Neural progenitor cell (in vitro differentiated cells): ENCODE data around the gene NEK6. TPM values are rescaled to one million over a fixed set of nuclear protein-coding genes. Genes with fewer than 3 reads are reported as not detected.
A peak's percentile ranks its signal among the peaks of the same experiment; 100 is the strongest.

Experiments
- DNase-seq: peaks from one replicate; pipeline ENCODE4 v3.0.0-alpha.2; 2016; ENCODE audit warnings: low spot score
- H2AFZ ChIP-seq: fragments of 200-600 bp; sonication (generic); replicated peaks from 2 replicates; pipeline ENCODE4 v1.6.1; 2016; ENCODE audit warnings: antibody characterized with exemption
- H3F3A ChIP-seq: fragments of 200-600 bp; sonication (generic); 2 replicates; pipeline ENCODE4 v1.6.1; 2016; ENCODE audit warnings: antibody characterized with exemption, low read depth
- H3K27ac ChIP-seq: fragments of 200-600 bp; sonication (generic); 2 replicates; pipeline ENCODE4 v1.5.1; 2016; ENCODE audit warnings: mild to moderate bottlenecking
- H3K27me3 ChIP-seq: fragments of 200-600 bp; sonication (generic); 2 replicates; pipeline ENCODE4 v1.6.1; 2016; ENCODE audit warnings: mild to moderate bottlenecking, moderate library complexity
- H3K36me3 ChIP-seq: fragments of 200-600 bp; sonication (generic); 2 replicates; pipeline ENCODE4 v1.5.1; 2016
- H3K4me1 ChIP-seq: fragments of 200-600 bp; sonication (generic); 2 replicates; pipeline ENCODE4 v1.6.1; 2016; ENCODE audit warnings: mixed run types
- H3K4me2 ChIP-seq: fragments of 200-600 bp; sonication (generic); 2 replicates; pipeline ENCODE4 v1.6.1; 2016
- H3K4me3 ChIP-seq: fragments of 200-600 bp; sonication (generic); 2 replicates; pipeline ENCODE4 v1.5.1; 2016
- H3K79me2 ChIP-seq: fragments of 200-600 bp; sonication (generic); 2 replicates; pipeline ENCODE4 v1.6.1; 2016; ENCODE audit warnings: low read depth
- H3K9ac ChIP-seq: fragments of 200-600 bp; sonication (generic); 2 replicates; pipeline ENCODE4 v1.6.1; 2016
- H3K9me3 ChIP-seq: fragments of 200-600 bp; sonication (generic); 2 replicates; pipeline ENCODE4 v1.5.1; 2016; ENCODE audit warnings: low read depth
- H4K20me1 ChIP-seq: fragments of 200-600 bp; sonication (generic); 2 replicates; pipeline ENCODE4 v1.6.1; 2016; ENCODE audit warnings: low read depth
- H3K27ac Mint-ChIP-seq: 3 replicates; pipeline ENCODE4 v1.8.0; 2021; ENCODE audit warnings: mixed read lengths
- H3K27me3 Mint-ChIP-seq: 2 replicates; pipeline ENCODE4 v1.8.0; 2022; ENCODE audit warnings: low read depth, mild to moderate bottlenecking, inconsistent platforms, moderate library complexity, mixed read lengths; ENCODE audit not compliant: insufficient read depth
- H3K36me3 Mint-ChIP-seq: 3 replicates; pipeline ENCODE4 v1.8.0; 2021; ENCODE audit warnings: mixed read lengths
- H3K4me1 Mint-ChIP-seq: 3 replicates; pipeline ENCODE4 v1.8.0; 2021; ENCODE audit warnings: mixed read lengths
- H3K4me3 Mint-ChIP-seq: 3 replicates; pipeline ENCODE4 v1.8.0; 2021; ENCODE audit warnings: mild to moderate bottlenecking, moderate library complexity, mixed read lengths
- H3K9me3 Mint-ChIP-seq: 3 replicates; pipeline ENCODE4 v1.8.0; 2020; ENCODE audit warnings: mixed read lengths
- EZH2 ChIP-seq: fragments of 200-600 bp; sonication (generic); IDR thresholded peaks from 2 replicates; pipeline ENCODE4 v1.6.1; 2017; ENCODE audit warnings: antibody characterized with exemption, mild to moderate bottlenecking, moderate library complexity
- EZH2phosphoT487 ChIP-seq: fragments of 200-600 bp; sonication (generic); IDR thresholded peaks from 2 replicates; pipeline ENCODE4 v1.6.1; 2017; ENCODE audit warnings: antibody characterized with exemption
- total RNA-seq: library from RNA; depleted of rRNA; stranded (reverse); fragments of >200 nt; gene quantifications from 2 replicates; pipeline ENCODE4 v1.2.3, GENCODE V29; 2015; ENCODE audit warnings: low replicate concordance
- TF ChIP-seq, protein P1 (sequence below): fragments of 200-600 bp; sonication (generic); IDR thresholded peaks from 2 replicates; pipeline ENCODE4 v1.5.1; 2017; ENCODE audit warnings: antibody characterized with exemption, mild to moderate bottlenecking

Gene NEK6
- total RNA-seq, 1 donor from 2014 or later = 18.5 TPM

DNA sequence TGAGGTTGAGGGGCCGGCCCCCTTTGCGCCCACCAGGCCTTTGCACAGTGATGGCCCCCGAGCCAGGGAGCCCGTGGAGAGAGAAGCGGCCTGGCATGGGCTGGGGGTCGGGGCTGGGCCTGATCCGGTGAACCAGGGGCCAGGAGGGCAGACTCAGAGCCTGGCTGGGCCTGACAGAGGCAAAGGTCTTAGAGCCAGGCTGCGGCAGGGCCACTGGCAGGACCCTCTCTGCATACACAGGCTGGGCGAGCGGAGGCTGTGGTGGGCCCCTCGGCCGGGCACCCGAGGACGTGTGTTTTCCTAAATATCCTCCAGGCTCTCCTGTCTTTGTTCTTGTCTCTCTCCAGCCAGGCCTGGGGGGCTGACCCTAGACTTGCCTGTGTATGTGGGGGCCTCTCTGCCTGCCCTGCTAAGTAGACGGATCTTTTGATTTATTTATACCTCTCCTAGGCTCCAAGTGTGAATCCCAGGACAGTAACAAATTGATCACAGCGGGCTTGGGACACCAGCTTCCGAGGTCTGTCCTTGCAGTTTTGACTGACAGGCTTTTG is 933 bp downstream of the NEK6 start:
- Histone ChIP-seq H3K4me1 (peaks cover 32% of the 10 kb centered on the region), H3K9ac (no peak overlapping the region), H3K79me2 (peaks cover 31% of the 10 kb centered on the region), H3F3A (peaks cover 42% of the 10 kb centered on the region), H2AFZ (peak overlapping the region; percentile 3), H3K27me3 (no peaks in the 10 kb centered on the region), H3K27ac (no peak overlapping the region), H3K36me3 (no peaks in the 10 kb centered on the region), H3K4me3 (peak overlapping the region; percentile 58), H3K4me2 (peak overlapping the region; percentile 92), H4K20me1 (peaks cover 32% of the 10 kb centered on the region), H3K9me3 (no peaks in the 10 kb centered on the region)
- Mint-ChIP-seq H3K4me3 (peak overlapping the region; percentile 99), H3K36me3 (no peaks in the 10 kb centered on the region), H3K27ac (peak overlapping the region; percentile 97), H3K4me1 (peaks cover 64% of the 10 kb centered on the region), H3K27me3 (peaks cover 8% of the 10 kb centered on the region), H3K9me3 (no peaks in the 10 kb centered on the region)
- DNase-seq = peak; percentile 61
- TF ChIP-seq EZH2phosphoT487 (no peak), EZH2 (no peak)
- TF ChIP-seq, protein P1, sequence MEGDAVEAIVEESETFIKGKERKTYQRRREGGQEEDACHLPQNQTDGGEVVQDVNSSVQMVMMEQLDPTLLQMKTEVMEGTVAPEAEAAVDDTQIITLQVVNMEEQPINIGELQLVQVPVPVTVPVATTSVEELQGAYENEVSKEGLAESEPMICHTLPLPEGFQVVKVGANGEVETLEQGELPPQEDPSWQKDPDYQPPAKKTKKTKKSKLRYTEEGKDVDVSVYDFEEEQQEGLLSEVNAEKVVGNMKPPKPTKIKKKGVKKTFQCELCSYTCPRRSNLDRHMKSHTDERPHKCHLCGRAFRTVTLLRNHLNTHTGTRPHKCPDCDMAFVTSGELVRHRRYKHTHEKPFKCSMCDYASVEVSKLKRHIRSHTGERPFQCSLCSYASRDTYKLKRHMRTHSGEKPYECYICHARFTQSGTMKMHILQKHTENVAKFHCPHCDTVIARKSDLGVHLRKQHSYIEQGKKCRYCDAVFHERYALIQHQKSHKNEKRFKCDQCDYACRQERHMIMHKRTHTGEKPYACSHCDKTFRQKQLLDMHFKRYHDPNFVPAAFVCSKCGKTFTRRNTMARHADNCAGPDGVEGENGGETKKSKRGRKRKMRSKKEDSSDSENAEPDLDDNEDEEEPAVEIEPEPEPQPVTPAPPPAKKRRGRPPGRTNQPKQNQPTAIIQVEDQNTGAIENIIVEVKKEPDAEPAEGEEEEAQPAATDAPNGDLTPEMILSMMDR = no peak

DNA sequence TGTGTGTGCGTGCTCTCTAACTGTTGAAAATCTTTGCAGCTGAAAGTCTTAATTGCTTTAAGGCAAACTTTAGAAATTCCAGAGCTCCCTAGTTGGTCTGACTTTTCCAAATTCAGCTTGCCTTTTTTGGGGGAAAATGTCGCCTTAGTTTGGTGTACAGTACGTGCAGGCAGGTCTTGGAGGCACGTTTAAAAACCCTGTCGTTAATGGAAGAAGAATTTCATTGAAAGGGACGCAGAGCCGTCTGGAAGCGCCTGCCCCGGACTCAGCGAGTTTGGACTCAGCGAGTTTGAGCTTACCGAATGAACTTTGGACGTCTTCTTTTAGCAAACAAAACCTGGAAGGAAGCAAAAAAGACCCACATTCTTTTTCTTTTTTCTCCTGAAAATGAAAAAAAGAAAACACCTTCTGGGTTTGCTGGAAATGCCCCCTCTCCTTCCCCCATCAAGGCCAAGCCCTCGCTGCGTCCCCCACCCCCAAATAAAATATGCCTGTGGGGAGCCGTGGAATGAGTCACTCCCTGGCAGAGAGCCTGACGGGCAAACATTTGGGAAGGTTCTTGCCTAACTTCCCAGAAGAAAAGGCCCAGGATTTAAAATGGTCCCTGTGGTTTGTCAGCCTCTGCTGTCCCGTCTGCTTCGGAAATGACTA is 1.5 kb downstream of the NEK6 start:
- Mint-ChIP-seq H3K4me3 (peak overlapping the region; percentile 99), H3K4me1 (peaks cover 69% of the 10 kb centered on the region), H3K27ac (peak overlapping the region; percentile 97), H3K9me3 (no peaks in the 10 kb centered on the region), H3K36me3 (no peaks in the 10 kb centered on the region), H3K27me3 (peaks cover 8% of the 10 kb centered on the region)
- H2AFZ ChIP-seq = peak overlapping the region; percentile 3
- DNase-seq = peak; percentile 59
- no peak overlapping the region for H3K27ac ChIP-seq
- peaks cover 34% of the 10 kb centered on the region for H3K79me2 ChIP-seq
- TF ChIP-seq EZH2phosphoT487 (no peak), EZH2 (no peak)
- TF ChIP-seq, protein P1 = no peak
- peak overlapping the region; percentile 92 for H3K4me2 ChIP-seq
- peak overlapping the region; percentile 58 for H3K4me3 ChIP-seq
- H3K9ac ChIP-seq = no peak overlapping the region
- peaks cover 42% of the 10 kb centered on the region for H3F3A ChIP-seq
- no peaks in the 10 kb centered on the region for H3K36me3 ChIP-seq
- no peaks in the 10 kb centered on the region for H3K9me3 ChIP-seq
- H3K4me1 ChIP-seq = peaks cover 33% of the 10 kb centered on the region
- H3K27me3 ChIP-seq = no peaks in the 10 kb centered on the region
- peaks cover 37% of the 10 kb centered on the region for H4K20me1 ChIP-seq

DNA sequence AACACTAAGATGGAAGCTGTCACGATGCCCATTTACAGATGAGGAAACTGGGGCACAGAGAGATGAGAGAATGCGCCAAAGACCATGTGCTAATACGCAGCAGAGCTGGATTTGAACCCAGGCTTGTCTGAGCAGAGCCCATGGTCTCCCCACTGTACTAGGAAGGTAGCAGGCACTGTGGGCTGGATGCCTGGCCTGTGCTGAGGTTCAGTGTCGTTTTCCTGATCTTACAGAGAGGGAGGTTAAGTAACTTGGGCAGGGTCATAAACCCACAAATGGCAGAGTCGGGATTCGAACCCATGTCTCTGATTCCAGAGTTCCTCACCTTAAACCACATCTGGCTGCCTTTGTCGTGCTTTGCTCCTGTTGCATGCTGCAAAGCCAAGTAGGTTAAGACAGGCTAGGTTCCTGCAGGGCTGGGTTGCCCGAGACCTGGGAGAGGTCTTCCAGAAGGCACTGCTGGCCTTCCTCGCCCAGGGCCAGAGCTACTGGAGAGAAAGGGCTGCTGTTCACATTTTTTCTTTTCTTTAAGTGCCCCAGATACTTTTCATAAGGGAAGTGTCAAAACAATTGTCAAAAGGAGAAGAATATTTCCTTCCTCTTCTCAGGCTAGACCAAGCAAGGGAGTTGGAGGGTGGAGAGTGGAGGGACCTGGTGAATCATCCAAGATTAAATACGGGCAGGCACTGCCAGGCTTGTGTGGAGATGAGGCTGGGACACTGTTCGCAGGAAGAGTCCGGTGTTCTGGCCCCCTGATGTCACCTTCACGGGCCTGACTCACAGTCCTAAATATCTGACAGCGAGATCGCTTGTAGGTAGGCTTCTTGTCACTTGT is 3.2 kb downstream of the NEK6 start:
- H3K36me3 ChIP-seq = no peaks in the 10 kb centered on the region
- no peaks in the 10 kb centered on the region for H3K36me3 Mint-ChIP-seq
- H3K9ac ChIP-seq = no peak overlapping the region
- no peak overlapping the region for H2AFZ ChIP-seq
- peaks cover 6% of the 10 kb centered on the region for H3K27me3 Mint-ChIP-seq
- peaks cover 42% of the 10 kb centered on the region for H3F3A ChIP-seq
- H3K79me2 ChIP-seq = peaks cover 42% of the 10 kb centered on the region
- H3K27ac Mint-ChIP-seq = peak overlapping the region; percentile 86
- H3K4me1 ChIP-seq = peaks cover 33% of the 10 kb centered on the region
- H3K9me3 Mint-ChIP-seq = no peaks in the 10 kb centered on the region
- no peaks in the 10 kb centered on the region for H3K27me3 ChIP-seq
- H3K9me3 ChIP-seq = no peaks in the 10 kb centered on the region
- no peak for TF ChIP-seq EZH2
- TF ChIP-seq EZH2phosphoT487 = no peak
- TF ChIP-seq, protein P1 = no peak
- no peak overlapping the region for H3K27ac ChIP-seq
- peaks cover 43% of the 10 kb centered on the region for H4K20me1 ChIP-seq
- H3K4me3 ChIP-seq = no peak overlapping the region
- H3K4me1 Mint-ChIP-seq = peaks cover 74% of the 10 kb centered on the region
- H3K4me3 Mint-ChIP-seq = peak overlapping the region; percentile 30
- no peak for DNase-seq
- H3K4me2 ChIP-seq = no peak overlapping the region
